ENCODE measurements around the gene ANXA10.

The ANXA10 gene

GRCh38 chr4:168120811-168121210, 28.5 kb downstream of the ANXA10 start:
- CTCF ChIA-PET, result interaction anchor here (0.7 kb wide), 1 partner anchor 83 kb away, joined by 3 read pairs; no protein-coding TSS in a partner anchor
- POLR2A ChIA-PET (ENCODE audit: low non-redundant PET), result no interaction called here
- no peak for TF ChIP-seq CTCF (conservative IDR thresholded peaks at IDR 0.05; ENCODE audit: low read depth)
- H3K27ac ChIP-seq, result no peak overlapping the region
- DNase-seq (ENCODE audit: low spot score), result no peak

DNA sequence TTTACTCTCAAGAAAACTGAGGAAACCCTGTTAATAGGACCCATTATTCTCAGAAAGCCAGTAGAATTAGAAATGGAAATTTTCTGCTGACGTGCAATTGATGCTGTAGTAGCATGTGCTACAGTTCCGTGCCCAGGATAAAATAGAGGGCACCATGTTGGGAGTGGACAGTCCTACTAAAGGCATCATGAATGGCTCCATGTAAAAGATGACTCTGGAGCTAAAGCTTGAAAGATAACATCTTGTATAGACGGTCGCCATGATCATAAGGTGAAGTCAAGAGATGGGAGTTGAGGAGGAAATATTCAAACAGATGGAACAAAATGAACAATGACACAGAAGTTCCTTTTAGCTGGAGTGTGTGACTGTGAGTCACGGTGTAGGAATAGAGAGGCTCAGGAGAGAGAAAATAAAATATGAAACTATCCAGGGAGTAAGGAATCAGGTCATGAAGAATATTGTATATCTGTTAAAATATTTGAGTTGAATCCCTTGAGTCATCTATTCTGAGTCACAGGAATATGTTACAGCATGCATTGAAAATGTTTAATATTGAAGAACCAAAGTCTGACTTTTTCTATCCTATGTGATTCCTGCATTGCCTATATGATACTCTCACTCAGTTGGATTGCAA, 31.8 kb downstream of the ANXA10 start:
- CTCF ChIA-PET, result interaction anchor here (0.6 kb wide), 1 partner anchor 1611 kb away, joined by 5 read pairs; no protein-coding TSS in a partner anchor
- peak; percentile 74 for DNase-seq (ENCODE audit: low spot score)
- TF ChIP-seq CTCF (conservative IDR thresholded peaks at IDR 0.05; ENCODE audit: low read depth), result no peak
- POLR2A ChIA-PET (ENCODE audit: low non-redundant PET), result no interaction called here
- no peak overlapping the region for H3K27ac ChIP-seq

GRCh38 chr4:168126952-168127351, 34.6 kb downstream of the ANXA10 start:
- TF ChIP-seq CTCF (conservative IDR thresholded peaks at IDR 0.05; ENCODE audit: low read depth), result no peak
- no peak for DNase-seq (ENCODE audit: low spot score)
- ChIA-PET CTCF (interaction anchor here (0.7 kb wide), 1 partner anchor 18 kb away, joined by 3 read pairs; no protein-coding TSS in a partner anchor), POLR2A (ENCODE audit: low non-redundant PET) (no interaction called here)
- no peak overlapping the region for H3K27ac ChIP-seq

- TF ChIP-seq CTCF (conservative IDR thresholded peaks at IDR 0.05; ENCODE audit: low read depth), result no peak
- no peak for DNase-seq (ENCODE audit: low spot score)
- H3K27ac ChIP-seq, result no peak overlapping the region
- ChIA-PET CTCF (interaction anchor here (0.6 to 1.2 kb wide), 3 partner anchors 8 to 1169 kb away, joined by 3 to 5 read pairs (median 3); no protein-coding TSS in a partner anchor), POLR2A (ENCODE audit: low non-redundant PET) (no interaction called here)
Measured at GRCh38 chr4:168128601-168129000, 36.3 kb downstream of the ANXA10 start.

DNA sequence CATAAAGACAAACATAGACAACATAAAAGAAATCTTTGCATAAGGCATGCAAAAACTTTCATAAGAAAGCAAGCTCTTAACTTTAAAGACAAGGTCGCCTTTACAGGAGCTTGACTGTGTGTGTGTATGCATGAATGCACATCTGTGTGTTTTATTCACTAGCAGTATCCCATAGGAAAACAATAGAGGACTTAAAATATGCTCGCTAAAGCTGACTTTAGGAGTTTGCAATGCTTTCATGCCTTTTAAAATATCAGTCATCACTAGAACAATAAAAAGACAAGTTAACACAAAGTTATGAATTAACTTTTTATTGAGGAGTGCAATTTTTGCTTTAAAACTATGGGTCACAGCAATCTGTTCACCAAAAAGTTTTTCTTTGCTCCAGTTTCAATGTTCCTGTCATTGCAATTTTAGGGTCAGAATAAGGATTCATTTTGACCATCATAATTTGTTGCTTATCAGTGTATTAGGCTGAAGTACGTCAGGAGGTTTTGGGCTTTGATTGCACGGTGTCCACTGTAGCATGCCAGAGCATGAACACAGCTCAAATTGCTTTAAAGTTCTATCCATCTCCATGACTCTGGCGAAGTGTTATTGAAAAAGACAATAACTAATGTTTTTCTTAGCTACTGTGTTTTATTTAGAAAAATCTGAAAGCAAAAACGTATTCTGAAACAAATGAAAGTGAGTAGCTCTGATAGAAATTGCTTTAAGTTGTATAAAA, 36.9 kb downstream of the ANXA10 start:
- POLR2A ChIA-PET (ENCODE audit: low non-redundant PET), result no interaction called here
- TF ChIP-seq CTCF (conservative IDR thresholded peaks at IDR 0.05; ENCODE audit: low read depth), result no peak
- CTCF ChIA-PET, result interaction anchor here (0.6 to 1.2 kb wide), 2 partner anchors 8 to 1170 kb away, joined by 3 read pairs; no protein-coding TSS in a partner anchor
- DNase-seq (ENCODE audit: low spot score), result no peak
- H3K27ac ChIP-seq, result no peak overlapping the region

DNA sequence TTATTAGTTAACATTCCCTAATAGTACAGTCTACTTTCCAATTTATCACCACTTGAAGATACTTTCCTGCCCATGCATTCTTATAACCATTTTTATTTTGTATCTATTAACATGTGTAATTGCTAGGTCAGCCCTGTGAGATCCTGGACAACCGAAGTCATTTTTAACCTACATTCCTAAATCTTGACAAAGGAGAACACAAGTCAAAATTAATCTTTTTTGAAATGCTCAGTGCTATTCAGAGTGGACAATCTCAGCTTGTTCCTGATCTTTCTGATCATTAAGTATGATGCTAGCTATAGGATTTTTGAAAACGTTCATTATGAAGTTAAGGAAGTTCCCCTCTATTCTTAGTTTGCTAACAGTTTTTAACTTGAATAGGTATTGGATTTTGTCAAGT, 37.5 kb downstream of the ANXA10 start:
- no peak for TF ChIP-seq CTCF (conservative IDR thresholded peaks at IDR 0.05; ENCODE audit: low read depth)
- CTCF ChIA-PET, result no interaction called here
- H3K27ac ChIP-seq, result no peak overlapping the region
- POLR2A ChIA-PET (ENCODE audit: low non-redundant PET), result no interaction called here
- DNase-seq (ENCODE audit: low spot score), result no peak

Data from RWPE1 (cell line).